HG03045 (cell line): ENCODE measurements around the gene ABHD14A.
"Not testable (repeated sequence)": the region's sequence is repeated elsewhere in the genome, so short reads cannot be mapped to it uniquely, and the experiment has no call there.

Source experiments
- ATAC-seq: cut with Tn5 transposase; IDR thresholded peaks from one replicate; pipeline ENCODE4 v1.9.1; 2021; ENCODE audit warnings: mild to moderate bottlenecking, moderate library complexity; ENCODE audit not compliant: unreplicated experiment

The ABHD14A gene

GRCh38 chr3:51974963-51975851, at the start of gene ABHD14A:
ABHD14A (plus strand) TSS chr3:51975064; CDS start chr3:51975136, 72 bp downstream.
- ATAC-seq, result peak; percentile 51

- ATAC-seq, result no peak
Measured at GRCh38 chr3:51927061-51927977, 47.5 kb upstream of the ABHD14A start.

GRCh38 chr3:51928438-51928837, 46.4 kb upstream of the ABHD14A start:
- ATAC-seq, result no peak

GRCh38 chr3:51928981-51929380, 45.9 kb upstream of the ABHD14A start:
- not testable (repeated sequence) for ATAC-seq

- ATAC-seq, result no peak
Measured at GRCh38 chr3:51929420-51930003, 45.4 kb upstream of the ABHD14A start.

- no peak for ATAC-seq
Measured at GRCh38 chr3:51930439-51930838, 44.4 kb upstream of the ABHD14A start.

- no peak for ATAC-seq
Measured at GRCh38 chr3:51931756-51932155, 43.1 kb upstream of the ABHD14A start.

- ATAC-seq, result no peak
Measured at GRCh38 chr3:51932471-51933370, 42.1 kb upstream of the ABHD14A start.

- no peak for ATAC-seq
Measured at GRCh38 chr3:51933471-51934138, 41.3 kb upstream of the ABHD14A start.

GRCh38 chr3:51934139-51934850, 40.6 kb upstream of the ABHD14A start:
- no peak for ATAC-seq

- no peak for ATAC-seq
Measured at GRCh38 chr3:51934991-51935885, 39.6 kb upstream of the ABHD14A start.

GRCh38 chr3:51935886-51936755, 38.7 kb upstream of the ABHD14A start:
- ATAC-seq, result no peak

GRCh38 chr3:51937014-51937413, 37.9 kb upstream of the ABHD14A start:
- no peak for ATAC-seq

GRCh38 chr3:51937611-51938450, 37.0 kb upstream of the ABHD14A start:
- ATAC-seq, result no peak

- ATAC-seq, result no peak
Measured at GRCh38 chr3:51938780-51939425, 36.0 kb upstream of the ABHD14A start.
